ENCODE measurements around the gene THPO.

THPO gene

GRCh38 chr3:184384856-184385422, 6.9 kb upstream of the THPO start:
- no peak for DNase-seq (ENCODE audit: low read depth)

GRCh38 chr3:184384342-184384741, 6.3 kb upstream of the THPO start:
- no peak for DNase-seq (ENCODE audit: low read depth)

- DNase-seq (ENCODE audit: low read depth) = no peak
These were observed 5.2 kb upstream of the THPO start for GRCh38 chr3:184383033-184383740.

- DNase-seq (ENCODE audit: low read depth) = no peak
These were observed 4.5 kb upstream of the THPO start for GRCh38 chr3:184382326-184383032.

GRCh38 chr3:184381261-184382224, 3.5 kb upstream of the THPO start:
- no peak for DNase-seq (ENCODE audit: low read depth)

GRCh38 chr3:184380627-184381260, 2.7 kb upstream of the THPO start:
- DNase-seq (ENCODE audit: low read depth) = no peak

GRCh38 chr3:184380185-184380626, 2.2 kb upstream of the THPO start:
- no peak for DNase-seq (ENCODE audit: low read depth)

GRCh38 chr3:184379358-184380184, 1.6 kb upstream of the THPO start, which contains the start of gene CHRD:
CHRD (plus strand) TSS chr3:184380054; CDS start chr3:184380319, 265 bp downstream.
- DNase-seq (ENCODE audit: low read depth) = no peak

- DNase-seq (ENCODE audit: low read depth) = no peak
These were observed 797 bp upstream of the THPO start for GRCh38 chr3:184378651-184379357.

- DNase-seq (ENCODE audit: low read depth) = no peak
These were observed 633 bp downstream of the THPO start for GRCh38 chr3:184377374-184377773.

GRCh38 chr3:184375747-184376461, 2.1 kb downstream of the THPO start:
- DNase-seq (ENCODE audit: low read depth) = no peak

GRCh38 chr3:184373422-184373821, 4.6 kb downstream of the THPO start:
- no peak for DNase-seq (ENCODE audit: low read depth)

- DNase-seq (ENCODE audit: low read depth) = no peak
These were observed 5.1 kb downstream of the THPO start for GRCh38 chr3:184372911-184373310.

- no peak for DNase-seq (ENCODE audit: low read depth)
These were observed 5.6 kb downstream of the THPO start for GRCh38 chr3:184372296-184372821.

- no peak for DNase-seq (ENCODE audit: low read depth)
These were observed 6.4 kb downstream of the THPO start for GRCh38 chr3:184371570-184372018.

- DNase-seq (ENCODE audit: low read depth) = no peak
These were observed 9.3 kb downstream of the THPO start for GRCh38 chr3:184368586-184369183.

- no peak for DNase-seq (ENCODE audit: low read depth)
These were observed 9.9 kb downstream of the THPO start for GRCh38 chr3:184368116-184368515.

- no peak for DNase-seq (ENCODE audit: low read depth)
These were observed 11.3 kb downstream of the THPO start for GRCh38 chr3:184366619-184367289.
